Caco-2 (cell line): Measurements from ENCODE around the gene ABHD16B. TPM values are rescaled to one million over a fixed set of nuclear protein-coding genes. Genes with fewer than 3 reads are reported as not detected.
A peak's percentile ranks its signal among the peaks of the same experiment; 100 is the strongest.

Experiments
- BruUV-seq: library from RNA; stranded (reverse); fragments of 400-500 nt; replicated peaks from 2 replicates; lab custom pipeline; 2021; lab: Mats Ljungman, UMichigan
- CTCF ChIA-PET: fragments of 300-600 bp; sonication (Branson Sonifier 250); formaldehyde crosslinking; loops from one replicate; lab custom pipeline; 2022; ENCODE audit warnings: antibody characterized with exemption; lab: Charles Lee
- POLR2A ChIA-PET: fragments of 300-600 bp; sonication (Branson Sonifier 250); formaldehyde crosslinking; loops from one replicate; lab custom pipeline; 2022; ENCODE audit warnings: antibody characterized with exemption; lab: Charles Lee
- DNase-seq, 2 experiments: peaks; one replicate each; pipeline versions ENCODE4 v3.0.0 to v3.0.0-alpha.2; 2020 to 2022
- H3K27me3 ChIP-seq: replicated peaks from 2 replicates; pipeline ENCODE4 v1.6.0; 2011; ENCODE audit warnings: low read length; ENCODE audit not compliant: control insufficient read depth, insufficient read depth
- H3K36me3 ChIP-seq: 2 replicates; pipeline ENCODE4 v1.5.1; 2011; ENCODE audit warnings: low read length; ENCODE audit not compliant: control insufficient read depth, insufficient read depth
- H3K4me1 ChIP-seq: fragments of 250-450 bp; sonication (Bioruptor Pico); 2 replicates; pipeline ENCODE4 v1.5.1; 2020; ENCODE audit warnings: mild to moderate bottlenecking
- H3K4me3 ChIP-seq: 2 replicates; pipeline ENCODE4 v1.5.1; 2011; ENCODE audit warnings: low read depth, mild to moderate bottlenecking, control low read depth, low read length
- H3K9me3 ChIP-seq: fragments of 250-450 bp; sonication (Bioruptor Pico); 2 replicates; pipeline ENCODE4 v1.5.1; 2020; ENCODE audit warnings: mild to moderate bottlenecking, moderate library complexity
- H3K27ac Mint-ChIP-seq: one replicate; pipeline ENCODE4 v1.8.0; 2022; ENCODE audit warnings: mixed read lengths; ENCODE audit not compliant: unreplicated experiment
- H3K27me3 Mint-ChIP-seq: one replicate; pipeline ENCODE4 v1.8.0; 2022; ENCODE audit warnings: mixed read lengths; ENCODE audit not compliant: insufficient read depth, unreplicated experiment
- H3K36me3 Mint-ChIP-seq: one replicate; pipeline ENCODE4 v1.8.0; 2022; ENCODE audit warnings: mild to moderate bottlenecking, mixed read lengths; ENCODE audit not compliant: insufficient read depth, unreplicated experiment
- H3K4me1 Mint-ChIP-seq: one replicate; pipeline ENCODE4 v1.8.0; 2022; ENCODE audit warnings: low read depth, mixed read lengths; ENCODE audit not compliant: unreplicated experiment
- H3K4me3 Mint-ChIP-seq: one replicate; pipeline ENCODE4 v1.8.0; 2022; ENCODE audit warnings: mild to moderate bottlenecking, moderate library complexity, mixed read lengths; ENCODE audit not compliant: unreplicated experiment
- H3K9me3 Mint-ChIP-seq: one replicate; pipeline ENCODE4 v1.8.0; 2022; ENCODE audit warnings: mixed read lengths; ENCODE audit not compliant: unreplicated experiment
- intact Hi-C: fragments of 100-400 bp; cut with micrococcal nuclease; formaldehyde crosslinking; loops from one replicate; pipeline ENCODE4 v1.10.0; 2022; ENCODE audit not compliant: unreplicated experiment
- total RNA-seq: library from RNA; stranded (reverse); gene quantifications from 2 replicates; pipeline ENCODE4 v1.2.3, GENCODE V29; 2022
- TF ChIP-seq, protein P1 (sequence below), 2 experiments: fragments of 200-600 bp in 1 of 2; IDR thresholded peaks; 1 replicate in 1 of 2; 2 replicates in 1 of 2; pipeline versions ENCODE4 v1.5.1 to v1.8.0; 2011 to 2022; ENCODE audit warnings: antibody characterized with exemption in 1 of 2, control low read depth in 1 of 2, inconsistent platforms in 1 of 2, low read depth in 1 of 2, low read length in 1 of 2, mild to moderate bottlenecking in 1 of 2, moderate library complexity in 1 of 2; ENCODE audit not compliant: insufficient read depth in 1 of 2, severe bottlenecking in 1 of 2, unreplicated experiment in 1 of 2

The ABHD16B gene
- total RNA-seq, 1 experiment from 2014 or later = 0.27 TPM

DNA sequence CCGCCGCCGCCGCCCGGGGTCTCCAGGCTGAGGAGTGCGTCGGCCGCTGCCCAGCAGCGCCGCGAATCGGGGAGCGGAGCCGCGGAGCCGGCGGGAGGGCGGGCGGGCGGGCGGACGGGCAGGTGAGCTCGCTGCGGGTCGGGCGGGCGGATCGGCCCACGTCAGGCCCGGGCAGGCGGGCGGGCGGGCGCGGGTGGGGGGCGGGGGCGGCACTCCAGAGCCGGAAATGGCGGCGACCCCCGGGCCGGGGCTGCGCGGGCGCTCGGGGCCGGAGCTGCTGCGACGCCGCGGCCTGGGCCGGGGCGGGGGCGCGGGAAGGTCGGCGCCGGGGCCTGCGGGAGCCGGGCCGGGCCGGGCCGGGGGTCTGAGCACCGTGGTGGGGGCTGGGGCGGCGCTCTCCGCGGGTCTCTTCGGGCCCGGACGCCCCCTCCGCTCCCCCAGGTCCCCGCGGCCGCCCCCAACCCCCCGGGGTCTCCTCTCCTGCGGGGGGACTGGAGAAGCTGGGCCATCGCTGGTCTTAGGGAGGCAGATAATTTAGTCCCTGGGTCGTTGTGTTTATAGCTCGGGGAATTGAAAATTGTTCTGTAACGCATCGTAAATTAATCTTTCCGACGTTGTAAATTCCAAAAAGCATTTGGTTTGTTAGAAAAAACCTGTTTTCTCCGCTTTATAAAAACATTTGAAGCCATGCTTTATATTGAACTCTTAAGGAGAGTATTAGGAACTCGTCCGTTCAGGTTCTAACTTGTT is 34.1 kb downstream of the ABHD16B start:
- H3K27me3 Mint-ChIP-seq = no peaks in the 10 kb centered on the region
- intact Hi-C loops = loop anchor here (2.0 to 10.0 kb wide), 3 partner anchors 61 to 271 kb away; partner anchors contain the start of genes GMEB2, TCEA2 and UCKL1
- DNase-seq = no peak
- H3K36me3 Mint-ChIP-seq = peaks cover 60% of the 10 kb centered on the region
- peak overlapping the region; percentile 85 for H3K27ac Mint-ChIP-seq
- H3K4me3 Mint-ChIP-seq = peak overlapping the region; percentile 76
- ChIA-PET POLR2A (interaction anchor here (0.5 to 3.9 kb wide), 5 partner anchors 16 to 374 kb away, joined by 3 to 49 read pairs (median 3); partner anchors contain the start of genes PPDPF and TPD52L2), CTCF (interaction anchor here (0.5 to 2.8 kb wide), 5 partner anchors 60 to 208 kb away, joined by 3 to 11 read pairs (median 5); partner anchors contain the start of gene PRPF6)
- H3K9me3 Mint-ChIP-seq = no peaks in the 10 kb centered on the region
- TF ChIP-seq, protein P1, sequence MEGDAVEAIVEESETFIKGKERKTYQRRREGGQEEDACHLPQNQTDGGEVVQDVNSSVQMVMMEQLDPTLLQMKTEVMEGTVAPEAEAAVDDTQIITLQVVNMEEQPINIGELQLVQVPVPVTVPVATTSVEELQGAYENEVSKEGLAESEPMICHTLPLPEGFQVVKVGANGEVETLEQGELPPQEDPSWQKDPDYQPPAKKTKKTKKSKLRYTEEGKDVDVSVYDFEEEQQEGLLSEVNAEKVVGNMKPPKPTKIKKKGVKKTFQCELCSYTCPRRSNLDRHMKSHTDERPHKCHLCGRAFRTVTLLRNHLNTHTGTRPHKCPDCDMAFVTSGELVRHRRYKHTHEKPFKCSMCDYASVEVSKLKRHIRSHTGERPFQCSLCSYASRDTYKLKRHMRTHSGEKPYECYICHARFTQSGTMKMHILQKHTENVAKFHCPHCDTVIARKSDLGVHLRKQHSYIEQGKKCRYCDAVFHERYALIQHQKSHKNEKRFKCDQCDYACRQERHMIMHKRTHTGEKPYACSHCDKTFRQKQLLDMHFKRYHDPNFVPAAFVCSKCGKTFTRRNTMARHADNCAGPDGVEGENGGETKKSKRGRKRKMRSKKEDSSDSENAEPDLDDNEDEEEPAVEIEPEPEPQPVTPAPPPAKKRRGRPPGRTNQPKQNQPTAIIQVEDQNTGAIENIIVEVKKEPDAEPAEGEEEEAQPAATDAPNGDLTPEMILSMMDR (IDR thresholded peaks at IDR 0.05; ENCODE audit: insufficient read depth in 1 of 2, low read depth in 1 of 2, low read length in 1 of 2, severe bottlenecking in 1 of 2, unreplicated experiment in 1 of 2) = no peak
- H3K4me1 ChIP-seq = peaks cover 21% of the 10 kb centered on the region
- H3K27me3 ChIP-seq = no peaks in the 10 kb centered on the region
- H3K36me3 ChIP-seq = peaks cover 3% of the 10 kb centered on the region
- H3K9me3 ChIP-seq = no peaks in the 10 kb centered on the region
- peak overlapping the region; percentile 61 for H3K4me3 ChIP-seq
- peaks cover 27% of the 10 kb centered on the region for H3K4me1 Mint-ChIP-seq
- BruUV-seq = no TSS peak

DNA sequence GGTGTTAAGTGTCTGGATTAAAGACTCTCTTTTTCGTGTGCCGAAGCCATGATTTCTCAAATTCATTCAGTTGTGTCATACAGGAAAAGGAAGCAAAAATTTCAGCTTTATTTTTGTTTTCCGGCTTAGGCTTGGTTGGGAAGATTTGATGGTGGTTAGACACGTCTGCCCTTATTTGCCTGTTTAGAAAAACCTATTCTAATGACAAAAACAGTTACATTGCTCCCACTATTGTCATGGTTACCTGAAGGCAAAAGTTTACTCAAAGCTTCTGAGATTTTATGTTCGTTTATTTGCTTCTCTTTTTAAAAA is 34.6 kb downstream of the ABHD16B start:
- Mint-ChIP-seq H3K9me3 (no peaks in the 10 kb centered on the region), H3K27me3 (no peaks in the 10 kb centered on the region), H3K4me1 (peaks cover 27% of the 10 kb centered on the region), H3K36me3 (peaks cover 59% of the 10 kb centered on the region), H3K27ac (peak overlapping the region; percentile 85), H3K4me3 (peak overlapping the region; percentile 76)
- intact Hi-C loops = loop anchor here (1.0 to 10.0 kb wide), 4 partner anchors 12 to 271 kb away; partner anchors contain the start of genes GMEB2, TCEA2 and UCKL1
- peaks cover 2% of the 10 kb centered on the region for H3K36me3 ChIP-seq
- POLR2A ChIA-PET = interaction anchor here (0.5 to 3.9 kb wide), 5 partner anchors 15 to 375 kb away, joined by 3 to 49 read pairs (median 3); partner anchors contain the start of genes PPDPF and TPD52L2
- H3K4me1 ChIP-seq = peaks cover 21% of the 10 kb centered on the region
- H3K4me3 ChIP-seq = peak overlapping the region; percentile 61
- no peaks in the 10 kb centered on the region for H3K27me3 ChIP-seq
- CTCF ChIA-PET = interaction anchor here (0.5 to 2.8 kb wide), 5 partner anchors 59 to 209 kb away, joined by 3 to 11 read pairs (median 5); partner anchors contain the start of gene PRPF6
- BruUV-seq = TSS peak; percentile 67
- no peaks in the 10 kb centered on the region for H3K9me3 ChIP-seq
- no peak for DNase-seq
- TF ChIP-seq, protein P1 (IDR thresholded peaks at IDR 0.05; ENCODE audit: insufficient read depth in 1 of 2, low read depth in 1 of 2, low read length in 1 of 2, severe bottlenecking in 1 of 2, unreplicated experiment in 1 of 2) = no peak
